ENCODE measurements around the gene CEP126. TPM values are rescaled to one million over a fixed set of nuclear protein-coding genes. Genes with fewer than 3 reads are reported as not detected.

Gene CEP126
- polyA plus RNA-seq, 1 donor, result 5.9 TPM

DNA sequence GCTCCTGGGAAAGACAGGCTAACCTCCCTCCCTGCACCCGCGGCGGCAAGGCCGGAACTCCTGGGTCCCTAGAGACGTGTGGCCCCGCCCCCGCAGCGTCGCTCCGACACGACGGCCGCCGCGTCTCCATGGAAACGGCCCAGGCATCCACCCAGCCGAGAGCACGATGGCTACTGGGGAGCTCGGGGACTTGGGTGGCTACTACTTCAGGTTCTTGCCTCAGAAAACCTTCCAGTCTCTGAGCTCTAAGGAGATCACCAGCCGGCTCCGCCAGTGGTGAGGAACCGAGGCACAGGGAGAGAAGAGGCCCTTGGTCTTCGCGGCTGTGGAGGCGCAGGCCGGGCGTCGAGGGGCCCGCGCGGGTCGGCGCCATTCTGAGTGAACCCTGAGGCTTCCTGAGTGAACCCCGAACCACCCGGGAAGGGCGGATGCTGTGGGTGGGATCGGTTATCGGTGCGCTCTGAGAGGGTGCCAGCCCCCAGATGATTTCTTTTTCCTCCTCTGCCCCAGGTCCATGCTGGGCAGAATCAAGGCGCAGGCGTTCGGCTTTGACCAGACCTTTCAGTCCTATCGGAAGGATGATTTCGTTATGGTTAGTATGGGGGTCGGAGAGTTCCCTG lies 132.6 kb downstream of the CEP126 start, which contains the start of gene CFAP300:
Gene CFAP300, plus strand, starts transcription at position 133 of the 620 bp plus-strand sequence. Its CDS starts 34 bp downstream, at position 167.
- no peaks in the 10 kb centered on the region for H3K4me1 ChIP-seq (ENCODE audit: control insufficient read depth, insufficient read depth, low read length)
- peak; percentile 46 to 72 for DNase-seq
- no peaks in the 10 kb centered on the region for H3K36me3 ChIP-seq (ENCODE audit: control insufficient read depth, insufficient read depth, low read length)
- no CpG with 5 or more reads among the region's 45 CpGs for whole genome bisulfite sequencing (ENCODE audit: insufficient coverage, low lambda C conversion rate)
- peak within 1 kb of the TSS; percentile 60 for H3K4me3 ChIP-seq (ENCODE audit: low read length)
- peaks cover 5% of the 10 kb centered on the region for H3K9me3 ChIP-seq (ENCODE audit: control insufficient read depth, low read depth, low read length)
- no peak within 1 kb of the TSS for H3K27ac ChIP-seq (ENCODE audit: low read length)
- no peaks in the 10 kb centered on the region for H3K27me3 ChIP-seq (ENCODE audit: control insufficient read depth, insufficient read depth, low read length)

Other genes with a start within 250 kb of the CEP126 start
- gene ANGPTL5, start 1.5 kb downstream of the CEP126 start, polyA plus RNA-seq, result 0.06 TPM
- 1.9 TPM for gene CFAP300, start 132.4 kb downstream of the CEP126 start, polyA plus RNA-seq
- gene YAP1, start 195.4 kb downstream of the CEP126 start, polyA plus RNA-seq, result 74.3 TPM

All from large intestine (tissue), 3 donors.